K562 (cell line): ENCODE measurements around the gene ABCA3. TPM values are rescaled to one million over a fixed set of nuclear protein-coding genes. Genes with fewer than 3 reads are reported as not detected.
A peak's percentile ranks its signal among the peaks of the same experiment; 100 is the strongest.

ENCODE experiments used
- ATAC-seq: fragments of 200-7000 bp; cut with Tn5 transposase; 3 replicates; pipeline ENCODE4 v1.9.1; 2020; ENCODE audit warnings: moderate library complexity
- BruUV-seq: library from RNA; stranded (reverse); fragments of 400-500 nt; replicated peaks from 2 replicates; lab custom pipeline; 2021; lab: Mats Ljungman, UMichigan
- CTCF ChIA-PET: fragments of 300-600 bp; formaldehyde crosslinking; extraction: SDS; loops from one replicate; lab custom pipeline; 2021; ENCODE audit warnings: low intra/inter-chr PET ratio; lab: Yijun Ruan, JAX
- POLR2A ChIA-PET: fragments of 300-600, 350-650 bp; sonication (Branson Sonifier 250); formaldehyde crosslinking; extraction: SDS; loops from one replicate; lab custom pipeline; 2021; ENCODE audit warnings: antibody characterized with exemption, inconsistent platforms; lab: Yijun Ruan, JAX
- DNase-seq, 4 experiments: peaks; one replicate each; pipeline versions ENCODE4 v3.0.0 to v3.0.0-alpha.2; 2011 to 2018; ENCODE audit warnings: low spot score in 3 of 4, mixed read lengths in 3 of 4; ENCODE audit errors: extremely low read depth in 1 of 4
- FAIRE-seq: peaks from 2 replicates; lab custom pipeline; 2011; peaks lifted over from hg19 to GRCh38; lab: Jason Lieb, UNC
- H2AFZ ChIP-seq: 2 replicates; pipeline ENCODE4 v1.6.0; 2011; ENCODE audit warnings: low read depth, low read length, control low read depth, inconsistent platforms
- H3K27ac ChIP-seq: fragments of 200-600 bp; 3 replicates; pipeline ENCODE4 v1.8.0; 2011; ENCODE audit warnings: low read depth, mild to moderate bottlenecking, control low read depth, inconsistent platforms, low read length, moderate library complexity, mixed read lengths; ENCODE audit errors: extremely low read depth
- H3K27me3 ChIP-seq, 2 experiments: fragments of 300-600 bp in 1 of 2; 2 replicates in 1 of 2; 3 replicates in 1 of 2; pipeline versions ENCODE4 v1.6.0 to v1.8.0; 2011; ENCODE audit warnings: inconsistent platforms in 2 of 2, low read length in 2 of 2, mild to moderate bottlenecking in 1 of 2, mixed read lengths in 1 of 2, moderate library complexity in 1 of 2; ENCODE audit not compliant: control insufficient read depth in 2 of 2, insufficient read depth in 2 of 2
- H3K36me3 ChIP-seq: fragments of 300-600 bp; 3 replicates; pipeline ENCODE4 v1.8.0; 2011; ENCODE audit warnings: mild to moderate bottlenecking, low read length, inconsistent platforms; ENCODE audit not compliant: control insufficient read depth, insufficient read depth
- H3K4me1 ChIP-seq, 2 experiments: fragments of 200-600 bp in 1 of 2; replicated peaks in 1 of 2; 2 replicates in 1 of 2; 3 replicates in 1 of 2; pipeline versions ENCODE4 v1.5.1 to v1.8.0; 2011; ENCODE audit warnings: inconsistent platforms in 2 of 2, low read length in 2 of 2, mild to moderate bottlenecking in 1 of 2, mixed read lengths in 1 of 2, moderate library complexity in 1 of 2; ENCODE audit not compliant: control insufficient read depth in 2 of 2, insufficient read depth in 2 of 2
- H3K4me2 ChIP-seq: 2 replicates; pipeline ENCODE4 v1.6.1; 2011; ENCODE audit warnings: low read length, control low read depth, inconsistent platforms, mixed read lengths; ENCODE audit not compliant: insufficient read depth
- H3K4me3 ChIP-seq: fragments of 200-600 bp; sonication (generic), shearing (Covaris generic); 2 replicates; pipeline ENCODE4 v1.5.1; 2016; ENCODE audit warnings: control low read depth, inconsistent platforms
- H3K79me2 ChIP-seq: fragments of 200-600 bp; 3 replicates; pipeline ENCODE4 v1.8.0; 2011; ENCODE audit warnings: low read length, inconsistent platforms; ENCODE audit not compliant: control insufficient read depth, insufficient read depth
- H3K9ac ChIP-seq, 2 experiments: 2 replicates each; pipeline versions ENCODE4 v1.6.0 to v1.6.1; 2011; ENCODE audit warnings: low read depth in 2 of 2, low read length in 2 of 2, control low read depth in 1 of 2, inconsistent platforms in 1 of 2, mild to moderate bottlenecking in 1 of 2, mixed read lengths in 1 of 2; ENCODE audit not compliant: insufficient read depth in 1 of 2
- H3K9me1 ChIP-seq: one replicate; pipeline ENCODE4 v1.6.0; 2011; ENCODE audit warnings: inconsistent platforms, mild to moderate bottlenecking, low read length, moderate library complexity; ENCODE audit not compliant: control insufficient read depth, insufficient read depth
- H3K9me3 ChIP-seq: replicated peaks from 2 replicates; pipeline ENCODE4 v1.5.1; 2011; ENCODE audit warnings: low read depth, low read length, inconsistent platforms; ENCODE audit not compliant: control insufficient read depth, insufficient read depth
- H4K20me1 ChIP-seq: replicated peaks from 2 replicates; pipeline ENCODE4 v1.6.1; 2011; ENCODE audit warnings: low read length, inconsistent platforms, mixed read lengths; ENCODE audit not compliant: control insufficient read depth, insufficient read depth
- CREM ChIP-seq: IDR thresholded peaks from 2 replicates; pipeline ENCODE4 v1.6.1; 2014; ENCODE audit warnings: antibody characterized with exemption, low read depth
- ERF ChIP-seq: fragments of 450-650 bp; formaldehyde crosslinking; IDR thresholded peaks from 2 replicates; pipeline ENCODE4 v1.4.0; 2020; ENCODE audit warnings: mild to moderate bottlenecking, mixed read lengths
- FOXM1 ChIP-seq, 2 experiments: fragments of 450-650 bp in 1 of 2; sonication (generic) in 1 of 2; formaldehyde crosslinking in 1 of 2; IDR thresholded peaks; 2 replicates each; pipeline versions ENCODE4 v1.6.1 to v1.9.0; 2017 to 2022; ENCODE audit warnings: low read depth in 2 of 2, mild to moderate bottlenecking in 2 of 2, missing genetic modification reagents in 1 of 2, moderate library complexity in 1 of 2
- HES1 ChIP-seq: fragments of 450-650 bp; IDR thresholded peaks from 2 replicates; pipeline ENCODE4 v1.6.1; 2016; ENCODE audit warnings: low read depth, mild to moderate bottlenecking, moderate library complexity
- HSF4 ChIP-seq: fragments of 250-450 bp; sonication (Bioruptor Pico); IDR thresholded peaks from 2 replicates; pipeline ENCODE4 v2.1.2; 2022; ENCODE audit warnings: mild to moderate bottlenecking, moderate library complexity, borderline replicate concordance
- IRF1 ChIP-seq: sonication (generic); formaldehyde crosslinking; IDR thresholded peaks from 2 replicates; pipeline ENCODE4 v1.8.0; 2022; ENCODE audit warnings: missing genetic modification reagents, mild to moderate bottlenecking, borderline replicate concordance
- IRF2 ChIP-seq: sonication (generic); formaldehyde crosslinking; IDR thresholded peaks from 2 replicates; pipeline ENCODE4 v1.8.1; 2022; ENCODE audit warnings: mild to moderate bottlenecking, missing genetic modification reagents
- JUNB ChIP-seq: fragments of 450-650 bp; formaldehyde crosslinking; conservative IDR thresholded peaks from 2 replicates; pipeline ENCODE4 v1.4.0; 2020; ENCODE audit warnings: mild to moderate bottlenecking
- RFX7 ChIP-seq: fragments of 250-450 bp; sonication (Bioruptor Pico); IDR thresholded peaks from 2 replicates; pipeline ENCODE4 v1.5.1; 2021; ENCODE audit warnings: mild to moderate bottlenecking
- ZNF274 ChIP-seq: IDR thresholded peaks from 2 replicates; pipeline ENCODE4 v1.6.1; 2011; ENCODE audit warnings: low read depth, mild to moderate bottlenecking, low read length, moderate library complexity, borderline replicate concordance
- ZNF347 ChIP-seq: fragments of 450-650 bp; formaldehyde crosslinking; IDR thresholded peaks from 2 replicates; pipeline ENCODE4 v1.4.0; 2020; ENCODE audit warnings: low read depth, mild to moderate bottlenecking, moderate library complexity
- ZNF707 ChIP-seq: fragments of 250-450 bp; sonication (Bioruptor Pico); conservative IDR thresholded peaks from 2 replicates; pipeline ENCODE4 v1.8.0; 2022; ENCODE audit warnings: inconsistent platforms, mild to moderate bottlenecking, moderate library complexity
- WGBS: fragments of 100-300 bp; shearing (Covaris generic); methylation state at CpG from one replicate; pipeline ENCODE4 v1.1.6; 2016; ENCODE audit warnings: low coverage, mixed read lengths; ENCODE audit not compliant: insufficient coverage; ENCODE audit errors: missing lambda C conversion rate; 5-methylcytosine and 5-hydroxymethylcytosine counted together
- in situ Hi-C: fragments of 300-500 bp; cut with MboI; formaldehyde crosslinking; loops from 4 replicates; pipeline ENCODE4 v1.15.0; 2018; ENCODE audit warnings: inconsistent platforms, mixed read lengths
- intact Hi-C: fragments of 100-400 bp; cut with micrococcal nuclease; formaldehyde crosslinking; loops from 2 replicates; pipeline ENCODE4 v1.14.2; 2022
- polyA plus RNA-seq, 8 experiments: library from polyadenylated mRNA; depleted of rRNA in 4 of 8; stranded (reverse) in 5 of 8; unstranded in 3 of 8; fragments of >200 nt; fragmentation: Nextera tagmentation in 2 of 8; fragmentation: Illumina TruSeq in 1 of 8; extraction: Ambion mirVana in 2 of 8; extraction: Trizol in 1 of 8; gene quantifications; 2 replicates each; pipeline versions ENCODE4 v1.2.1 to v1.2.3, GENCODE V29; 2011 to 2014; ENCODE audit warnings: inconsistent platforms in 1 of 8, missing spikeins in 1 of 8
- total RNA-seq, 7 experiments: library from RNA; depleted of rRNA in 6 of 7; stranded (reverse); fragments of >200 nt in 6 of 7; fragmentation: Illumina TruSeq in 2 of 7; extraction: Trizol in 2 of 7; gene quantifications; 2 replicates each; pipeline versions ENCODE4 v1.2.1 to v1.2.3, GENCODE V29; 2011 to 2021; ENCODE audit warnings: low replicate concordance in 1 of 7

ABCA3 gene
- total and polyA plus RNA-seq, 9 of the 15 experiments (the other 6 are each of a cell fraction or from before 2014, with no cell fraction given) = 0.66 to 23.7 (median 6.9) TPM

GRCh38 chr16:2285731-2286191, 54.8 kb downstream of the ABCA3 start:
- H3K4me3 ChIP-seq = no peak overlapping the region
- no peak for FAIRE-seq
- peaks cover 0 to 8% of the 10 kb centered on the region in 2 experiments; a peak in 1 of 5 replicates for H3K4me1 ChIP-seq
- H3K4me2 ChIP-seq = no peak overlapping the region
- no peak for TF ChIP-seq ERF (CRISPR knock-in tag)
- no peak for TF ChIP-seq HSF4 (CRISPR knock-in tag)
- no peak for TF ChIP-seq ZNF347 (CRISPR knock-in tag)
- no peak for TF ChIP-seq RFX7 (CRISPR knock-in tag)
- no peak for TF ChIP-seq FOXM1 (IDR thresholded peaks at IDR 0.05; ENCODE audit: low read depth)
- TF ChIP-seq FOXM1 (CRISPR knock-in tag; IDR thresholded peaks at IDR 0.05; ENCODE audit: low read depth) = no peak
- TF ChIP-seq ZNF707 (CRISPR knock-in tag) = no peak
- TF ChIP-seq IRF1 (CRISPR knock-in tag) = no peak
- TF ChIP-seq JUNB (CRISPR knock-in tag) = no peak
- TF ChIP-seq HES1 = no peak
- no peak for TF ChIP-seq IRF2 (CRISPR knock-in tag)
- no peak for TF ChIP-seq CREM
- TF ChIP-seq ZNF274 = no peak
- no peaks in the 10 kb centered on the region for H4K20me1 ChIP-seq
- no peaks in the 10 kb centered on the region for H3K9me3 ChIP-seq
- 80% methylated on average over 13 of the region's 13 CpGs for WGBS
- peaks cover 54% of the 10 kb centered on the region; the same call in 2 of the 3 replicates for H3K36me3 ChIP-seq
- intact Hi-C loops (no loop called here), in situ Hi-C loops (no loop called here)
- H2AFZ ChIP-seq = no peak overlapping the region
- no peak for ATAC-seq
- no TSS peak for BruUV-seq
- ChIA-PET CTCF (no interaction called here), POLR2A (no interaction called here)
- peak overlapping the region in 1 of 2 experiments; percentile 45; a peak in 1 of 4 replicates for H3K9ac ChIP-seq
- H3K27ac ChIP-seq = no peak overlapping the region
- DNase-seq = no peak
- H3K79me2 ChIP-seq = no peaks in the 10 kb centered on the region
- H3K27me3 ChIP-seq = no peaks in the 10 kb centered on the region
- no peaks in the 10 kb centered on the region for H3K9me1 ChIP-seq
